ENCODE measurements around the gene OR4Q3.

DNA sequence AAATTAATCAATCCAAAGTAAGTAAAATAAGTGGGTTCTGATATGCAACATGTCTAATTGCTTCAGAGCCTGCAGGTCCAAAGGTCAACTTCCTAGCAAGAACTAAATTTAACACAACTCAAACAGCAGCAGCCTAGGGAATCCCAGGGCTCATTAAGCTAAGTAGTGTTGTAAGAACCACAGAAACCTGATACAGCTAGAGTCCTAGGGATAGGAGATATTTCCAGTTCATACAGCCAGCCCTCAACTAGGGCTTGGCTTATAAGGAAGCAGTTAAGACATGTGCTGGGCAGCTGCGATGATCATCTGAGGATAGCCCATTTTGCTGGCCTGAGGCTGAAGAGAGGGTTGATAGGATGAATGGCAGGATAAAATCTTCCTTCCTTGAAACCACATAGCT is at the start of gene OR4Q3:
- TF ChIP-seq, protein P1, sequence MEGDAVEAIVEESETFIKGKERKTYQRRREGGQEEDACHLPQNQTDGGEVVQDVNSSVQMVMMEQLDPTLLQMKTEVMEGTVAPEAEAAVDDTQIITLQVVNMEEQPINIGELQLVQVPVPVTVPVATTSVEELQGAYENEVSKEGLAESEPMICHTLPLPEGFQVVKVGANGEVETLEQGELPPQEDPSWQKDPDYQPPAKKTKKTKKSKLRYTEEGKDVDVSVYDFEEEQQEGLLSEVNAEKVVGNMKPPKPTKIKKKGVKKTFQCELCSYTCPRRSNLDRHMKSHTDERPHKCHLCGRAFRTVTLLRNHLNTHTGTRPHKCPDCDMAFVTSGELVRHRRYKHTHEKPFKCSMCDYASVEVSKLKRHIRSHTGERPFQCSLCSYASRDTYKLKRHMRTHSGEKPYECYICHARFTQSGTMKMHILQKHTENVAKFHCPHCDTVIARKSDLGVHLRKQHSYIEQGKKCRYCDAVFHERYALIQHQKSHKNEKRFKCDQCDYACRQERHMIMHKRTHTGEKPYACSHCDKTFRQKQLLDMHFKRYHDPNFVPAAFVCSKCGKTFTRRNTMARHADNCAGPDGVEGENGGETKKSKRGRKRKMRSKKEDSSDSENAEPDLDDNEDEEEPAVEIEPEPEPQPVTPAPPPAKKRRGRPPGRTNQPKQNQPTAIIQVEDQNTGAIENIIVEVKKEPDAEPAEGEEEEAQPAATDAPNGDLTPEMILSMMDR (IDR thresholded peaks at IDR 0.05; ENCODE audit: insufficient read depth, low read depth, low read length), result no peak
- no peak for TF ChIP-seq EZH2 (IDR thresholded peaks at IDR 0.05; ENCODE audit: insufficient read depth, low read length)

Data from astrocyte (in vitro differentiated cells and primary cell).